GM18907 (cell line): ENCODE data around the gene CTAG2.
"Not testable (repeated sequence)": the region's sequence is repeated elsewhere in the genome, so short reads cannot be mapped to it uniquely, and the experiment has no call there.

ENCODE experiments used
- ATAC-seq: cut with Tn5 transposase; IDR thresholded peaks from one replicate; pipeline ENCODE4 v1.9.1; 2021; ENCODE audit warnings: mild to moderate bottlenecking, moderate library complexity; ENCODE audit not compliant: unreplicated experiment

Gene CTAG2

GRCh38 chrX:154653413-154653812 is at the start of gene CTAG2:
Gene CTAG2, minus strand, starts transcription at chrX:154653579. Its CDS starts 64 bp downstream, at chrX:154653515.
- not testable (repeated sequence) for ATAC-seq

GRCh38 chrX:154698630-154699248 is 45.4 kb upstream of the CTAG2 start:
- ATAC-seq = no peak

- ATAC-seq = no peak
These were observed 43.3 kb upstream of the CTAG2 start for GRCh38 chrX:154696676-154697045.

- ATAC-seq = no peak
These were observed 42.7 kb upstream of the CTAG2 start for GRCh38 chrX:154695911-154696675.

GRCh38 chrX:154693394-154693793 is 40.0 kb upstream of the CTAG2 start:
- no peak for ATAC-seq

- not testable (repeated sequence) for ATAC-seq
These were observed 37.1 kb upstream of the CTAG2 start for GRCh38 chrX:154690438-154690837.

GRCh38 chrX:154672084-154672483 is 18.7 kb upstream of the CTAG2 start:
- not testable (repeated sequence) for ATAC-seq

GRCh38 chrX:154670848-154671247 is 17.5 kb upstream of the CTAG2 start:
- ATAC-seq = not testable (repeated sequence)

- no peak for ATAC-seq
These were observed 8.5 kb upstream of the CTAG2 start for GRCh38 chrX:154661899-154662298.

- ATAC-seq = no peak
These were observed 7.8 kb upstream of the CTAG2 start for GRCh38 chrX:154661170-154661569.

- ATAC-seq = no peak
These were observed 7.2 kb upstream of the CTAG2 start for GRCh38 chrX:154660541-154660940.

GRCh38 chrX:154658957-154659356 is 5.6 kb upstream of the CTAG2 start:
- ATAC-seq = no peak

GRCh38 chrX:154658187-154658586 is 4.8 kb upstream of the CTAG2 start:
- ATAC-seq = no peak

GRCh38 chrX:154657226-154657805 is 3.9 kb upstream of the CTAG2 start:
- no peak for ATAC-seq

GRCh38 chrX:154655786-154656185 is 2.4 kb upstream of the CTAG2 start:
- ATAC-seq = no peak

GRCh38 chrX:154655346-154655745 is 2.0 kb upstream of the CTAG2 start:
- no peak for ATAC-seq

- ATAC-seq = no peak
These were observed 1.5 kb upstream of the CTAG2 start for GRCh38 chrX:154654925-154655324.

- no peak for ATAC-seq
These were observed 993 bp upstream of the CTAG2 start for GRCh38 chrX:154654372-154654771.

GRCh38 chrX:154653048-154653401 is 354 bp downstream of the CTAG2 start:
- no peak for ATAC-seq

- no peak for ATAC-seq
These were observed 900 bp downstream of the CTAG2 start for GRCh38 chrX:154652311-154653047.

GRCh38 chrX:154650221-154650510 is 3.2 kb downstream of the CTAG2 start:
- no peak for ATAC-seq
